WTC11 (cell line): ENCODE results near the gene TXNIP. TPM values are rescaled to one million over a fixed set of nuclear protein-coding genes. Genes with fewer than 3 reads are reported as not detected.

Experiments used
- ATAC-seq: fragments of 200-7000 bp; cut with Tn5 transposase; 2 replicates; pipeline ENCODE4 v1.10.0; 2021; ENCODE audit warnings: mild to moderate bottlenecking, moderate library complexity
- CTCF ChIA-PET: fragments of 300-600 bp; sonication (Branson Sonifier 250); formaldehyde crosslinking; loops from one replicate; lab custom pipeline; 2021; ENCODE audit warnings: antibody characterized with exemption; lab: Charles Lee
- POLR2A ChIA-PET: fragments of 350-600 bp; sonication (Branson Sonifier 250); formaldehyde crosslinking; loops from one replicate; lab custom pipeline; 2021; ENCODE audit warnings: antibody characterized with exemption; lab: Charles Lee
- DNase-seq: peaks from one replicate; pipeline ENCODE4 v3.0.0; 2021; ENCODE audit warnings: low spot score
- H3K27ac Mint-ChIP-seq: 2 replicates; pipeline ENCODE4 v1.8.0; 2021; ENCODE audit warnings: mixed read lengths
- H3K27me3 Mint-ChIP-seq: 2 replicates; pipeline ENCODE4 v1.8.0; 2021; ENCODE audit warnings: low read depth, mild to moderate bottlenecking, moderate library complexity, mixed read lengths
- H3K36me3 Mint-ChIP-seq: 2 replicates; pipeline ENCODE4 v1.8.0; 2021; ENCODE audit warnings: mixed read lengths
- H3K4me1 Mint-ChIP-seq: 2 replicates; pipeline ENCODE4 v1.8.0; 2022; ENCODE audit warnings: mixed read lengths
- H3K4me3 Mint-ChIP-seq: 2 replicates; pipeline ENCODE4 v1.8.0; 2021; ENCODE audit warnings: mild to moderate bottlenecking, moderate library complexity, mixed read lengths
- H3K9me3 Mint-ChIP-seq: 2 replicates; pipeline ENCODE4 v1.8.0; 2021; ENCODE audit warnings: mixed read lengths
- ATF6 ChIP-seq: sonication (generic); formaldehyde crosslinking; IDR thresholded peaks from 2 replicates; pipeline ENCODE4 v1.8.1; 2023; ENCODE audit warnings: mild to moderate bottlenecking, missing genetic modification reagents
- CBFB ChIP-seq: sonication (generic); formaldehyde crosslinking; IDR thresholded peaks from 2 replicates; pipeline ENCODE4 v1.8.1; 2022; ENCODE audit warnings: mild to moderate bottlenecking, low read depth, missing genetic modification reagents
- CDX4 ChIP-seq: fragments of 250-450 bp; sonication (Bioruptor Pico); IDR thresholded peaks from 2 replicates; pipeline ENCODE4 v1.9.0; 2021; ENCODE audit warnings: moderate library complexity, mild to moderate bottlenecking, inconsistent platforms, borderline replicate concordance
- CREB1 ChIP-seq: sonication (generic); formaldehyde crosslinking; IDR thresholded peaks from 2 replicates; pipeline ENCODE4 v1.8.0; 2023; ENCODE audit warnings: mild to moderate bottlenecking, missing genetic modification reagents
- CTCF ChIP-seq: fragments of 200-600 bp; IDR thresholded peaks from 2 replicates; pipeline ENCODE4 v1.8.0; 2022; ENCODE audit warnings: antibody characterized with exemption
- E2F5 ChIP-seq: sonication (generic); formaldehyde crosslinking; IDR thresholded peaks from 2 replicates; pipeline ENCODE4 v1.8.1; 2022; ENCODE audit warnings: mild to moderate bottlenecking, moderate library complexity, missing genetic modification reagents
- ETV6 ChIP-seq: sonication (generic); formaldehyde crosslinking; IDR thresholded peaks from 2 replicates; pipeline ENCODE4 v1.8.1; 2022; ENCODE audit warnings: mild to moderate bottlenecking, missing genetic modification reagents
- FOXK1 ChIP-seq: sonication (generic); formaldehyde crosslinking; IDR thresholded peaks from 2 replicates; pipeline ENCODE4 v1.8.0; 2022; ENCODE audit warnings: mild to moderate bottlenecking, moderate library complexity, missing genetic modification reagents
- FOXP1 ChIP-seq: sonication (generic); formaldehyde crosslinking; IDR thresholded peaks from 2 replicates; pipeline ENCODE4 v1.8.0; 2022; ENCODE audit warnings: missing genetic modification reagents, mild to moderate bottlenecking, moderate library complexity, borderline replicate concordance
- IRF1 ChIP-seq: sonication (generic); formaldehyde crosslinking; IDR thresholded peaks from 2 replicates; pipeline ENCODE4 v1.8.0; 2023; ENCODE audit warnings: missing genetic modification reagents
- KAT7 ChIP-seq: sonication (generic); formaldehyde crosslinking; IDR thresholded peaks from 2 replicates; pipeline ENCODE4 v1.8.1; 2023; ENCODE audit warnings: missing genetic modification reagents, mild to moderate bottlenecking, borderline replicate concordance
- MAX ChIP-seq: sonication (generic); formaldehyde crosslinking; IDR thresholded peaks from 2 replicates; pipeline ENCODE4 v1.8.0; 2022; ENCODE audit warnings: mild to moderate bottlenecking, missing genetic modification reagents
- NFATC4 ChIP-seq: fragments of 250-450 bp; sonication (Bioruptor Pico); IDR thresholded peaks from 2 replicates; pipeline ENCODE4 v1.9.0; 2021; ENCODE audit warnings: mild to moderate bottlenecking
- NFE2L1 ChIP-seq: sonication (generic); formaldehyde crosslinking; IDR thresholded peaks from 2 replicates; pipeline ENCODE4 v1.8.1; 2023; ENCODE audit warnings: missing genetic modification reagents
- NFYB ChIP-seq: sonication (generic); formaldehyde crosslinking; conservative IDR thresholded peaks from 2 replicates; pipeline ENCODE4 v1.8.0; 2022; ENCODE audit warnings: low read depth, missing genetic modification reagents
- SMAD4 ChIP-seq: sonication (generic); formaldehyde crosslinking; IDR thresholded peaks from 2 replicates; pipeline ENCODE4 v1.8.0; 2022; ENCODE audit warnings: mild to moderate bottlenecking, missing genetic modification reagents
- SP1 ChIP-seq: sonication (generic); formaldehyde crosslinking; conservative IDR thresholded peaks from 2 replicates; pipeline ENCODE4 v1.8.1; 2022; ENCODE audit warnings: missing genetic modification reagents
- USF2 ChIP-seq: sonication (generic); formaldehyde crosslinking; IDR thresholded peaks from 2 replicates; pipeline ENCODE4 v1.8.1; 2023; ENCODE audit warnings: mild to moderate bottlenecking, missing genetic modification reagents, moderate library complexity
- ZBTB21 ChIP-seq: sonication (generic); formaldehyde crosslinking; IDR thresholded peaks from 2 replicates; pipeline ENCODE4 v1.8.1; 2023; ENCODE audit warnings: mild to moderate bottlenecking, missing genetic modification reagents, borderline replicate concordance
- ZNF121 ChIP-seq: sonication (generic); formaldehyde crosslinking; IDR thresholded peaks from 2 replicates; pipeline ENCODE4 v1.8.0; 2023; ENCODE audit warnings: missing genetic modification reagents
- ZNF219 ChIP-seq: sonication (generic); formaldehyde crosslinking; IDR thresholded peaks from 2 replicates; pipeline ENCODE4 v1.8.0; 2023; ENCODE audit warnings: missing genetic modification reagents, mild to moderate bottlenecking, borderline replicate concordance
- ZNF232 ChIP-seq: sonication (generic); formaldehyde crosslinking; IDR thresholded peaks from 2 replicates; pipeline ENCODE4 v1.8.0; 2022; ENCODE audit warnings: mild to moderate bottlenecking, missing genetic modification reagents
- ZNF671 ChIP-seq: fragments of 250-450 bp; sonication (Bioruptor Pico); IDR thresholded peaks from 2 replicates; pipeline ENCODE4 v1.8.0; 2021; ENCODE audit warnings: mild to moderate bottlenecking
- total RNA-seq: library from RNA; stranded (reverse); gene quantifications from 3 replicates; pipeline ENCODE4 v1.2.3, GENCODE V29; 2021
- TF ChIP-seq, protein P1 (sequence below): sonication (generic); formaldehyde crosslinking; IDR thresholded peaks from 2 replicates; pipeline ENCODE4 v1.8.0; 2022; ENCODE audit warnings: mild to moderate bottlenecking, missing genetic modification reagents

The TXNIP gene
- total RNA-seq, 1 experiment from 2014 or later, result 56.7 TPM

- ATAC-seq (peak; percentile 85), DNase-seq (peak; percentile 96)
- Mint-ChIP-seq H3K4me3 (peak within 1 kb of the TSS; percentile 91), H3K9me3 (peaks cover 12% of the 10 kb centered on the region), H3K36me3 (peaks cover 4% of the 10 kb centered on the region; the same call in 1 of the 2 replicates), H3K27me3 (peaks cover 67% of the 10 kb centered on the region), H3K4me1 (peaks cover 35% of the 10 kb centered on the region), H3K27ac (peak within 1 kb of the TSS; percentile 68; the same call in 1 of the 2 replicates)
- ChIA-PET POLR2A (interaction anchor here (0.5 to 2.1 kb wide), 11 partner anchors 10 to 106 kb away, joined by 3 to 17 read pairs (median 4); partner anchors contain the start of genes PIAS3 and RBM8A), CTCF (interaction anchor here (0.6 to 5.2 kb wide), 16 partner anchors 14 to 140 kb away, joined by 3 to 51 read pairs (median 5); partner anchors contain the start of genes ANKRD35, ITGA10, NUDT17 and PIAS3)
- TF ChIP-seq NFYB (CRISPR knock-in tag) (peak; percentile 69), E2F5 (CRISPR knock-in tag) (0 out of 2 replicates have a peak, but pooled peaks have one; percentile 45), KAT7 (CRISPR knock-in tag) (no peak), ZBTB21 (no peak), CBFB (no peak), ETV6 (0 out of 2 replicates have a peak, but pooled peaks have one; percentile 5), SMAD4 (CRISPR knock-in tag) (no peak), FOXP1 (no peak), CDX4 (CRISPR knock-in tag) (no peak), SP1 (CRISPR knock-in tag) (peak; percentile 25), ATF6 (CRISPR knock-in tag) (no peak), NFE2L1 (CRISPR knock-in tag) (no peak), CREB1 (CRISPR knock-in tag) (no peak), ZNF232 (no peak), ZNF219 (CRISPR knock-in tag) (no peak)
Observed at GRCh38 chr1:145964328-145965118, 31.9 kb downstream of the TXNIP start, which contains the start of the genes ANKRD34A and POLR3GL. ANKRD34A (minus strand) TSS chr1:145964575; CDS start chr1:145961759, 2,816 bp downstream. POLR3GL (plus strand) TSS chr1:145964690; CDS start chr1:145974866, 10,176 bp downstream.

DNA sequence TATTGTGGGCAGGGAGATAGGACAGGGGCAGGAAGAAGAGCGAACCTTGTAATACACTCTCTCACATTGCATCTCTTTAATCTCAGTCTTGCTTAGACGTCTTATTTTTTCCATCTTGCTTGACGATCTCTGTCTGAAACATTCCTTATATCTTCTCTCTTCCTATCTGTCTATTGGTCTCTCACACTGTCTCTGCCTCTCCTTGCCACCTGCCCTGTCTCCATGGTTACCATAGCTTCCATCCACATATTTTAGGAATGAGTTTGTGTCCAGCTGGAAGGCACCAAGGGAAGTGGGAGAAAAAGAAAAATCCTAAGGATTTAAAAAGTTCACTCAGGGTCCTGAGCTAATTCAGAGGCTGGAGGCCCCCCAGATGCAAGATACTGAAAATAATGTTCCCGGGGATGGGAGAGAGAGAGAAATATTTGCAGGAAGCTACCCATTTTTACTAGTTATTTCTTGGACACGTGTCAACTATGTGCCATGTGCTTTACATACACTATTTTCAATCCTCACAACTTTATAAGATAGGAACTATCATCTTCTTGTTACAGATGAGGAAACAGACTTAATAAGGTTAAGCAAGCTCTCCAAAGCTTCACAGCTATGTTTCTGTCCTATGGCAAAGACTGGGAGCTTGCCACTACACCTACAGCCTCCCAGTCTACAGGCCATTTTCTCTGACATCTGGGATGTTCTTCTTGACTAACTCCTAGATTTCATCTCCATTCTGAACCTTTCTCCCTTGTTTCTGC is 32.9 kb downstream of the TXNIP start:
- H3K4me1 Mint-ChIP-seq, result peaks cover 39% of the 10 kb centered on the region
- H3K36me3 Mint-ChIP-seq, result peaks cover 4% of the 10 kb centered on the region; the same call in 1 of the 2 replicates
- DNase-seq (no peak), ATAC-seq (no peak)
- H3K27ac Mint-ChIP-seq, result no peak overlapping the region
- CTCF ChIA-PET, result interaction anchor here (1.0 to 5.2 kb wide), 13 partner anchors 15 to 118 kb away, joined by 3 to 51 read pairs (median 6); partner anchors contain the start of genes ITGA10, NUDT17, PEX11B and PIAS3
- peaks cover 76% of the 10 kb centered on the region for H3K27me3 Mint-ChIP-seq
- POLR2A ChIA-PET, result interaction anchor here (0.7 to 2.1 kb wide), 5 partner anchors 14 to 88 kb away, joined by 3 to 17 read pairs (median 7); partner anchors contain the start of gene RBM8A
- peaks cover 12% of the 10 kb centered on the region for H3K9me3 Mint-ChIP-seq
- H3K4me3 Mint-ChIP-seq, result peak overlapping the region; percentile 91
- TF ChIP-seq CTCF (no peak), USF2 (CRISPR knock-in tag) (no peak), ZNF121 (no peak), ZNF671 (CRISPR knock-in tag) (no peak), CBFB (no peak), NFATC4 (CRISPR knock-in tag) (no peak), IRF1 (CRISPR knock-in tag) (no peak), FOXK1 (CRISPR knock-in tag) (no peak), MAX (CRISPR knock-in tag) (no peak)
- TF ChIP-seq, protein P1, sequence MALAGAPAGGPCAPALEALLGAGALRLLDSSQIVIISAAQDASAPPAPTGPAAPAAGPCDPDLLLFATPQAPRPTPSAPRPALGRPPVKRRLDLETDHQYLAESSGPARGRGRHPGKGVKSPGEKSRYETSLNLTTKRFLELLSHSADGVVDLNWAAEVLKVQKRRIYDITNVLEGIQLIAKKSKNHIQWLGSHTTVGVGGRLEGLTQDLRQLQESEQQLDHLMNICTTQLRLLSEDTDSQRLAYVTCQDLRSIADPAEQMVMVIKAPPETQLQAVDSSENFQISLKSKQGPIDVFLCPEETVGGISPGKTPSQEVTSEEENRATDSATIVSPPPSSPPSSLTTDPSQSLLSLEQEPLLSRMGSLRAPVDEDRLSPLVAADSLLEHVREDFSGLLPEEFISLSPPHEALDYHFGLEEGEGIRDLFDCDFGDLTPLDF (CRISPR knock-in tag), result no peak
